Astrocyte (in vitro differentiated cells and primary cell): ENCODE results near the gene MED15. TPM values are rescaled to one million over a fixed set of nuclear protein-coding genes. Genes with fewer than 3 reads are reported as not detected.

ENCODE experiments used
- DNase-seq: peaks from one replicate; pipeline ENCODE4 v3.0.0-alpha.2; 2010; ENCODE audit warnings: low read depth
- FAIRE-seq: peaks from 2 replicates; lab custom pipeline; 2011; peaks lifted over from hg19 to GRCh38; lab: Jason Lieb, UNC
- H2AFZ ChIP-seq: 2 replicates; pipeline ENCODE4 v1.6.0; 2012; ENCODE audit warnings: low read depth, low read length, inconsistent platforms
- H3K27ac ChIP-seq: 2 replicates; pipeline ENCODE4 v1.5.1; 2011; ENCODE audit warnings: low read depth, low read length, inconsistent platforms
- H3K27me3 ChIP-seq: 2 replicates; pipeline ENCODE4 v1.6.0; 2011; ENCODE audit warnings: low read length, inconsistent platforms; ENCODE audit not compliant: insufficient read depth
- H3K36me3 ChIP-seq: 2 replicates; pipeline ENCODE4 v1.5.1; 2011; ENCODE audit warnings: low read length, inconsistent platforms; ENCODE audit not compliant: insufficient read depth
- H3K4me1 ChIP-seq: 2 replicates; pipeline ENCODE4 v1.5.1; 2011; ENCODE audit warnings: low read length, inconsistent platforms; ENCODE audit not compliant: insufficient read depth
- H3K4me2 ChIP-seq: 2 replicates; pipeline ENCODE4 v1.6.0; 2012; ENCODE audit warnings: low read length, inconsistent platforms
- H3K4me3 ChIP-seq: 2 replicates; pipeline ENCODE4 v1.5.1; 2011; ENCODE audit warnings: low read depth, mild to moderate bottlenecking, low read length, inconsistent platforms; ENCODE audit not compliant: insufficient read depth
- H3K79me2 ChIP-seq: 2 replicates; pipeline ENCODE4 v1.6.0; 2012; ENCODE audit warnings: mild to moderate bottlenecking, low read length, inconsistent platforms; ENCODE audit not compliant: insufficient read depth
- H3K9ac ChIP-seq: 2 replicates; pipeline ENCODE4 v1.6.0; 2012; ENCODE audit warnings: mild to moderate bottlenecking, low read length, inconsistent platforms
- H3K9me3 ChIP-seq: 2 replicates; pipeline ENCODE4 v1.5.1; 2012; ENCODE audit warnings: low read depth, mild to moderate bottlenecking, low read length, inconsistent platforms; ENCODE audit not compliant: insufficient read depth
- H4K20me1 ChIP-seq: 2 replicates; pipeline ENCODE4 v1.6.0; 2012; ENCODE audit warnings: low read length, inconsistent platforms; ENCODE audit not compliant: insufficient read depth
- H3K27ac Mint-ChIP-seq: one replicate; pipeline ENCODE4 v1.8.0; 2021; ENCODE audit warnings: mild to moderate bottlenecking, mixed read lengths; ENCODE audit not compliant: unreplicated experiment
- H3K27me3 Mint-ChIP-seq: one replicate; pipeline ENCODE4 v1.8.0; 2021; ENCODE audit warnings: low read depth, mixed read lengths; ENCODE audit not compliant: unreplicated experiment
- H3K36me3 Mint-ChIP-seq: one replicate; pipeline ENCODE4 v1.8.0; 2021; ENCODE audit warnings: low read depth, mixed read lengths; ENCODE audit not compliant: unreplicated experiment
- H3K4me1 Mint-ChIP-seq: one replicate; pipeline ENCODE4 v1.8.0; 2021; ENCODE audit warnings: low read depth, mixed read lengths; ENCODE audit not compliant: unreplicated experiment
- H3K4me3 Mint-ChIP-seq: one replicate; pipeline ENCODE4 v1.8.0; 2021; ENCODE audit warnings: mild to moderate bottlenecking, moderate library complexity, mixed read lengths; ENCODE audit not compliant: unreplicated experiment
- H3K9me3 Mint-ChIP-seq: one replicate; pipeline ENCODE4 v1.8.0; 2021; ENCODE audit warnings: mild to moderate bottlenecking, mixed read lengths; ENCODE audit not compliant: unreplicated experiment
- CTCF ChIP-seq: IDR thresholded peaks from 2 replicates; pipeline ENCODE4 v1.5.1; 2011; ENCODE audit warnings: low read depth, mild to moderate bottlenecking, inconsistent platforms, low read length, moderate library complexity; ENCODE audit not compliant: insufficient read depth
- EZH2 ChIP-seq: IDR thresholded peaks from 2 replicates; pipeline ENCODE4 v1.6.1; 2012; ENCODE audit warnings: mild to moderate bottlenecking, low read length, inconsistent platforms; ENCODE audit not compliant: insufficient read depth
- total RNA-seq: library from RNA; stranded (reverse); gene quantifications from 2 replicates; pipeline ENCODE4 v1.2.1, GENCODE V29; 2021

Gene MED15
- total RNA-seq, 1 donor from 2014 or later: 153 TPM

- Histone ChIP-seq H3K4me1 (peaks cover 53% of the 10 kb centered on the region), H3K4me3 (no peak overlapping the region), H3K4me2 (peak overlapping the region; percentile 61), H3K79me2 (peaks cover 94% of the 10 kb centered on the region), H2AFZ (no peak overlapping the region), H3K9ac (peak overlapping the region; percentile 74), H3K27me3 (no peaks in the 10 kb centered on the region), H4K20me1 (peaks cover 89% of the 10 kb centered on the region), H3K36me3 (peaks cover 20% of the 10 kb centered on the region), H3K9me3 (no peaks in the 10 kb centered on the region), H3K27ac (peak overlapping the region; percentile 83)
- peak overlapping the region; percentile 66 for H3K27ac Mint-ChIP-seq
- DNase-seq: no peak
- TF ChIP-seq EZH2: no peak
- TF ChIP-seq CTCF: no peak
- no peaks in the 10 kb centered on the region for H3K9me3 Mint-ChIP-seq
- FAIRE-seq: no peak
- H3K36me3 Mint-ChIP-seq: peaks cover 22% of the 10 kb centered on the region
- no peak overlapping the region for H3K4me3 Mint-ChIP-seq
- H3K4me1 Mint-ChIP-seq: peaks cover 58% of the 10 kb centered on the region
- H3K27me3 Mint-ChIP-seq: no peaks in the 10 kb centered on the region
Measured at GRCh38 chr22:20550057-20550817, 42.8 kb downstream of the MED15 start.

- H3K4me3 ChIP-seq: no peak overlapping the region
- H3K9ac ChIP-seq: peak overlapping the region; percentile 74
- Mint-ChIP-seq H3K4me3 (peak overlapping the region; percentile 18), H3K27me3 (no peaks in the 10 kb centered on the region), H3K36me3 (peaks cover 22% of the 10 kb centered on the region), H3K4me1 (peaks cover 60% of the 10 kb centered on the region), H3K27ac (peak overlapping the region; percentile 75), H3K9me3 (no peaks in the 10 kb centered on the region)
- H3K27me3 ChIP-seq: no peaks in the 10 kb centered on the region
- FAIRE-seq (peak; percentile 80), DNase-seq (peak; percentile 79)
- peak overlapping the region; percentile 61 for H3K4me2 ChIP-seq
- H3K4me1 ChIP-seq: peaks cover 51% of the 10 kb centered on the region
- peaks cover 20% of the 10 kb centered on the region for H3K36me3 ChIP-seq
- H3K9me3 ChIP-seq: no peaks in the 10 kb centered on the region
- peaks cover 89% of the 10 kb centered on the region for H4K20me1 ChIP-seq
- no peak for TF ChIP-seq EZH2
- no peak for TF ChIP-seq CTCF
- peak overlapping the region; percentile 83 for H3K27ac ChIP-seq
- peaks cover 93% of the 10 kb centered on the region for H3K79me2 ChIP-seq
- no peak overlapping the region for H2AFZ ChIP-seq
Measured at GRCh38 chr22:20550851-20551744, 43.7 kb downstream of the MED15 start.
